Endothelial cell of umbilical vein (primary cell): ENCODE measurements around the gene PARD3B. TPM values are rescaled to one million over a fixed set of nuclear protein-coding genes. Genes with fewer than 3 reads are reported as not detected.

ENCODE experiments used
- BruUV-seq: library from RNA; stranded (reverse); fragments of 400-500 nt; replicated peaks from 2 replicates; lab custom pipeline; 2021; lab: Mats Ljungman, UMichigan
- CTCF ChIA-PET: fragments of 300-600, 350-600 bp; sonication (Branson Sonifier 250); formaldehyde crosslinking; loops from one replicate; lab custom pipeline; 2021; ENCODE audit warnings: antibody characterized with exemption, inconsistent platforms; lab: Charles Lee
- POLR2A ChIA-PET: fragments of 300-600, 350-600 bp; sonication (Branson Sonifier 250); formaldehyde crosslinking; loops from one replicate; lab custom pipeline; 2021; ENCODE audit warnings: antibody characterized with exemption, inconsistent platforms; lab: Charles Lee
- DNase-seq: peaks from one replicate; pipeline ENCODE4 v3.0.0-alpha.2; 2011; ENCODE audit warnings: low read depth, low spot score
- FAIRE-seq: peaks from 2 replicates; lab custom pipeline; 2011; peaks lifted over from hg19 to GRCh38; lab: Jason Lieb, UNC
- H2AFZ ChIP-seq: 2 replicates; pipeline ENCODE4 v1.6.0; 2012; ENCODE audit warnings: low read depth, low read length, control low read depth, inconsistent platforms
- H3K27ac ChIP-seq: 2 replicates; pipeline ENCODE4 v1.5.1; 2011; ENCODE audit warnings: low read depth, mild to moderate bottlenecking, control low read depth, low read length, moderate library complexity; ENCODE audit not compliant: insufficient read depth
- H3K27me3 ChIP-seq, 2 experiments: 2 replicates each; pipeline versions ENCODE4 v1.6.0 to v1.6.1; 2011; ENCODE audit warnings: low read length in 2 of 2, mixed read lengths in 1 of 2; ENCODE audit not compliant: control insufficient read depth in 2 of 2, insufficient read depth in 2 of 2
- H3K36me3 ChIP-seq, 2 experiments: 2 replicates in 1 of 2; 3 replicates in 1 of 2; pipeline ENCODE4 v1.5.1; 2011; ENCODE audit warnings: low read length in 2 of 2, mild to moderate bottlenecking in 1 of 2, moderate library complexity in 1 of 2; ENCODE audit not compliant: control insufficient read depth in 2 of 2, insufficient read depth in 2 of 2; ENCODE audit errors: extremely low read depth in 1 of 2
- H3K4me1 ChIP-seq: 3 replicates; pipeline ENCODE4 v1.5.1; 2011; ENCODE audit warnings: mild to moderate bottlenecking, low read length; ENCODE audit not compliant: control insufficient read depth, insufficient read depth; ENCODE audit errors: extremely low read depth
- H3K4me2 ChIP-seq: 2 replicates; pipeline ENCODE4 v1.6.1; 2011; ENCODE audit warnings: low read length, control low read depth, mixed read lengths; ENCODE audit not compliant: insufficient read depth
- H3K4me3 ChIP-seq, 3 experiments: fragments of 200-600 bp in 1 of 3; sonication (generic), shearing (Covaris generic) in 1 of 3; replicated peaks in 1 of 3; 2 replicates each; pipeline ENCODE4 v1.5.1; 2011 to 2016; ENCODE audit warnings: control low read depth in 3 of 3, low read length in 3 of 3, mild to moderate bottlenecking in 2 of 3, inconsistent platforms in 1 of 3, low read depth in 1 of 3, moderate library complexity in 1 of 3; ENCODE audit not compliant: insufficient read depth in 1 of 3
- H3K79me2 ChIP-seq: 2 replicates; pipeline ENCODE4 v1.6.0; 2012; ENCODE audit warnings: low read length, inconsistent platforms; ENCODE audit not compliant: control insufficient read depth, insufficient read depth
- H3K9ac ChIP-seq: replicated peaks from 2 replicates; pipeline ENCODE3; 2011; ENCODE audit warnings: low read length, control low read depth; ENCODE audit not compliant: insufficient read depth; ENCODE audit errors: extremely low read depth
- H3K9me1 ChIP-seq: replicated peaks from 3 replicates; pipeline ENCODE4 v1.6.0; 2011; ENCODE audit warnings: mild to moderate bottlenecking, low read length; ENCODE audit not compliant: control insufficient read depth, insufficient read depth; ENCODE audit errors: extremely low read depth
- H3K9me3 ChIP-seq: replicated peaks from 2 replicates; pipeline ENCODE4 v1.5.1; 2012; ENCODE audit warnings: low read length, inconsistent platforms; ENCODE audit not compliant: control insufficient read depth, insufficient read depth
- H4K20me1 ChIP-seq: replicated peaks from 2 replicates; pipeline ENCODE3; 2011; ENCODE audit warnings: mild to moderate bottlenecking, low read length; ENCODE audit not compliant: control insufficient read depth, insufficient read depth; ENCODE audit errors: extremely low read depth
- EZH2 ChIP-seq: IDR thresholded peaks from 2 replicates; pipeline ENCODE4 v1.6.1; 2012; ENCODE audit warnings: borderline replicate concordance, low read depth, mild to moderate bottlenecking, moderate library complexity, low read length, inconsistent platforms; ENCODE audit not compliant: severe bottlenecking
- FOS ChIP-seq: IDR thresholded peaks from 2 replicates; pipeline ENCODE4 v1.6.1; 2011; ENCODE audit warnings: mild to moderate bottlenecking, low read length, moderate library complexity, borderline replicate concordance; ENCODE audit not compliant: insufficient read depth
- GATA2 ChIP-seq: IDR thresholded peaks from 2 replicates; pipeline ENCODE4 v1.7.0; 2011; ENCODE audit warnings: low read depth, mild to moderate bottlenecking, moderate library complexity, mixed read lengths, low read length; ENCODE audit not compliant: insufficient read length, insufficient read depth
- JUN ChIP-seq: IDR thresholded peaks from 2 replicates; pipeline ENCODE4 v1.6.1; 2011; ENCODE audit warnings: borderline replicate concordance, low read depth; ENCODE audit not compliant: insufficient read length, insufficient read depth
- MYC ChIP-seq: IDR thresholded peaks from one replicate; pipeline ENCODE4 v1.6.1; 2011; ENCODE audit warnings: mild to moderate bottlenecking, low read depth, low read length
- POLR2A ChIP-seq: IDR thresholded peaks from 2 replicates; pipeline ENCODE4 v1.6.1; 2012; ENCODE audit warnings: low read depth, mild to moderate bottlenecking, control low read depth, low read length
- POLR2AphosphoS5 ChIP-seq: IDR thresholded peaks from 2 replicates; pipeline ENCODE4 v1.6.1; 2012; ENCODE audit warnings: low read depth, mild to moderate bottlenecking, control low read depth, low read length, moderate library complexity; ENCODE audit not compliant: insufficient read depth
- dilution Hi-C: fragments of 300-500 bp; cut with MboI; formaldehyde crosslinking; loops from one replicate; pipeline ENCODE4 v1.15.0; 2019; ENCODE audit warnings: low sequenced_read_pairs; ENCODE audit not compliant: extremely low pct_ligation_motif_present
- intact Hi-C: fragments of 100-400 bp; cut with micrococcal nuclease; formaldehyde crosslinking; loops from one replicate; pipeline ENCODE4 v1.10.0; 2022
- polyA plus RNA-seq, 4 experiments: library from polyadenylated mRNA; depleted of rRNA in 3 of 4; stranded (reverse) in 3 of 4; unstranded in 1 of 4; fragments of >200 nt; gene quantifications; 2 replicates each; pipeline versions ENCODE4 v1.2.1 to v1.2.3, GENCODE V29; 2011 to 2012; ENCODE audit warnings: missing spikeins in 1 of 4
- total RNA-seq: library from RNA; stranded (reverse); gene quantifications from 2 replicates; pipeline ENCODE4 v1.2.3, GENCODE V29; 2021
- TF ChIP-seq, protein P1 (sequence below), 2 donors: IDR thresholded peaks; 1 replicate in 1 of 2; 2 replicates in 1 of 2; pipeline ENCODE4 v1.5.1; 2011; ENCODE audit warnings: low read length in 2 of 2, mild to moderate bottlenecking in 2 of 2, moderate library complexity in 2 of 2, control low read depth in 1 of 2, inconsistent platforms in 1 of 2, low read depth in 1 of 2; ENCODE audit not compliant: insufficient read depth in 1 of 2; ENCODE audit errors: extremely low read depth in 1 of 2
- TF ChIP-seq, protein P2 (sequence below): IDR thresholded peaks from 2 replicates; pipeline ENCODE4 v1.6.1; 2011; ENCODE audit not compliant: insufficient read depth, insufficient read length

PARD3B gene
- total and polyA plus RNA-seq, 2 donors (not counting 3 experiments of a cell fraction or from before 2014, with no cell fraction given), result 2.2 to 30.9 TPM

DNA sequence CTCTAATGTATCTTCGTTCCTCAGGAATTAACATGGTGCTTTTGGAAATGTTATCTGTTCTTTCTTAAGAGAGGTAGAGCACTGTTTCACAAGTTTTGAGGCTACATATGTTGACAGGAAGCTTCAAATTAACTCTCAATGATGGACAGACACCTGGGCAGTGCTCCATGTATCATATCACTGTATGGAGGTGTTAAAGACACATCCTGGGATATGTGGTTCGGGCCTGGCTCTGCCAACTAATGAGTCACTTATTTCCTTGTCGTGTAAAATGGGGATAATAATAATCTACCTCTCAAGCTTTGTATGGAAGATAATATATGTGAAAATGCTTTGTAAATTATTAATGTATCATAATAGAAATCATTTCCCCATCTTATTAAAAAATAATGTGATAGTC lies 90.2 kb downstream of the PARD3B start:
- Histone ChIP-seq H2AFZ (no peak overlapping the region), H4K20me1 (no peaks in the 10 kb centered on the region), H3K79me2 (peaks cover 4% of the 10 kb centered on the region), H3K9ac (no peak overlapping the region), H3K27ac (no peak overlapping the region), H3K27me3 (no peaks in the 10 kb centered on the region), H3K9me1 (no peaks in the 10 kb centered on the region), H3K4me2 (no peak overlapping the region), H3K4me3 (no peak overlapping the region), H3K9me3 (no peaks in the 10 kb centered on the region), H3K4me1 (peaks cover 4% of the 10 kb centered on the region), H3K36me3 (no peaks in the 10 kb centered on the region)
- BruUV-seq, result no TSS peak
- TF ChIP-seq, protein P1, sequence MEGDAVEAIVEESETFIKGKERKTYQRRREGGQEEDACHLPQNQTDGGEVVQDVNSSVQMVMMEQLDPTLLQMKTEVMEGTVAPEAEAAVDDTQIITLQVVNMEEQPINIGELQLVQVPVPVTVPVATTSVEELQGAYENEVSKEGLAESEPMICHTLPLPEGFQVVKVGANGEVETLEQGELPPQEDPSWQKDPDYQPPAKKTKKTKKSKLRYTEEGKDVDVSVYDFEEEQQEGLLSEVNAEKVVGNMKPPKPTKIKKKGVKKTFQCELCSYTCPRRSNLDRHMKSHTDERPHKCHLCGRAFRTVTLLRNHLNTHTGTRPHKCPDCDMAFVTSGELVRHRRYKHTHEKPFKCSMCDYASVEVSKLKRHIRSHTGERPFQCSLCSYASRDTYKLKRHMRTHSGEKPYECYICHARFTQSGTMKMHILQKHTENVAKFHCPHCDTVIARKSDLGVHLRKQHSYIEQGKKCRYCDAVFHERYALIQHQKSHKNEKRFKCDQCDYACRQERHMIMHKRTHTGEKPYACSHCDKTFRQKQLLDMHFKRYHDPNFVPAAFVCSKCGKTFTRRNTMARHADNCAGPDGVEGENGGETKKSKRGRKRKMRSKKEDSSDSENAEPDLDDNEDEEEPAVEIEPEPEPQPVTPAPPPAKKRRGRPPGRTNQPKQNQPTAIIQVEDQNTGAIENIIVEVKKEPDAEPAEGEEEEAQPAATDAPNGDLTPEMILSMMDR (IDR thresholded peaks at IDR 0.05; ENCODE audit: extremely low read depth in 1 of 2, insufficient read depth in 1 of 2, low read depth in 1 of 2, low read length in 2 of 2), result no peak
- peak; percentile 31 for TF ChIP-seq FOS
- no peak for TF ChIP-seq EZH2
- TF ChIP-seq, protein P2, sequence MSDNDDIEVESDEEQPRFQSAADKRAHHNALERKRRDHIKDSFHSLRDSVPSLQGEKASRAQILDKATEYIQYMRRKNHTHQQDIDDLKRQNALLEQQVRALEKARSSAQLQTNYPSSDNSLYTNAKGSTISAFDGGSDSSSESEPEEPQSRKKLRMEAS, result no peak
- TF ChIP-seq JUN, result peak; percentile 5
- no peak for TF ChIP-seq POLR2A
- TF ChIP-seq GATA2, result no peak
- no peak for TF ChIP-seq POLR2AphosphoS5
- TF ChIP-seq MYC, result no peak
- intact Hi-C loops (no loop called here), dilution Hi-C loops (no loop called here)
- ChIA-PET POLR2A (no interaction called here), CTCF (no interaction called here)
- DNase-seq, result peak; percentile 18
- FAIRE-seq, result no peak
